Trophoblast cell (in vitro differentiated cells and primary cell): ENCODE data around the gene REC114.
"Not testable (repeated sequence)": the region's sequence is repeated elsewhere in the genome, so short reads cannot be mapped to it uniquely, and the experiment has no call there.

Source experiments
- DNase-seq, 2 donors: peaks; one replicate each; pipeline ENCODE4 v3.0.0-alpha.2; 2016
- H2AFZ ChIP-seq: 2 replicates; pipeline ENCODE4 v1.6.1; 2013; ENCODE audit warnings: low read length, moderate library complexity, mild to moderate bottlenecking; ENCODE audit not compliant: insufficient read depth, poor library complexity
- H2AK5ac ChIP-seq: 2 replicates; pipeline ENCODE4 v1.6.1; 2013; ENCODE audit warnings: mild to moderate bottlenecking, low read length
- H2BK120ac ChIP-seq: 2 replicates; pipeline ENCODE4 v1.6.1; 2013; ENCODE audit warnings: low read length, mild to moderate bottlenecking, moderate library complexity; ENCODE audit not compliant: insufficient read depth, poor library complexity
- H2BK12ac ChIP-seq: 2 replicates; pipeline ENCODE4 v1.6.1; 2013; ENCODE audit warnings: mild to moderate bottlenecking, low read length, moderate library complexity
- H2BK5ac ChIP-seq: 2 replicates; pipeline ENCODE4 v1.6.1; 2013; ENCODE audit warnings: low read length, low read depth, moderate library complexity, mild to moderate bottlenecking; ENCODE audit not compliant: poor library complexity
- H3K14ac ChIP-seq: 2 replicates; pipeline ENCODE4 v1.6.1; 2013; ENCODE audit warnings: mild to moderate bottlenecking, low read length
- H3K18ac ChIP-seq: 2 replicates; pipeline ENCODE4 v1.6.1; 2013; ENCODE audit warnings: mild to moderate bottlenecking, low read length
- H3K23ac ChIP-seq: 2 replicates; pipeline ENCODE4 v1.6.1; 2013; ENCODE audit warnings: low read length
- H3K27ac ChIP-seq: 2 replicates; pipeline ENCODE4 v1.5.1; 2013; ENCODE audit warnings: low read depth, mild to moderate bottlenecking, inconsistent platforms, low read length, moderate library complexity
- H3K27me3 ChIP-seq: 2 replicates; pipeline ENCODE4 v1.6.1; 2013; ENCODE audit warnings: inconsistent platforms, mild to moderate bottlenecking, low read length, moderate library complexity; ENCODE audit not compliant: insufficient read depth
- H3K36me3 ChIP-seq, 2 experiments: 1 replicate in 1 of 2; 2 replicates in 1 of 2; pipeline ENCODE4 v1.6.1; 2013; ENCODE audit warnings: low read length in 2 of 2, mild to moderate bottlenecking in 2 of 2, moderate library complexity in 1 of 2; ENCODE audit not compliant: insufficient read depth in 2 of 2, control insufficient read depth in 1 of 2
- H3K4ac ChIP-seq: 2 replicates; pipeline ENCODE4 v1.6.1; 2013; ENCODE audit warnings: low read depth, mild to moderate bottlenecking, low read length, moderate library complexity
- H3K4me1 ChIP-seq, 2 experiments: 1 replicate in 1 of 2; 2 replicates in 1 of 2; pipeline ENCODE4 v1.6.1; 2013; ENCODE audit warnings: low read length in 2 of 2, mild to moderate bottlenecking in 2 of 2, moderate library complexity in 1 of 2; ENCODE audit not compliant: insufficient read depth in 2 of 2, control insufficient read depth in 1 of 2
- H3K4me2 ChIP-seq: 2 replicates; pipeline ENCODE4 v1.6.1; 2013; ENCODE audit warnings: inconsistent platforms, mild to moderate bottlenecking, low read length, moderate library complexity
- H3K4me3 ChIP-seq: 2 replicates; pipeline ENCODE4 v1.5.1; 2013; ENCODE audit warnings: mild to moderate bottlenecking, low read depth, low read length, inconsistent platforms
- H3K79me1 ChIP-seq: one replicate; pipeline ENCODE4 v1.6.1; 2013; ENCODE audit warnings: low read length
- H3K79me2 ChIP-seq: 2 replicates; pipeline ENCODE4 v1.6.1; 2013; ENCODE audit warnings: low read length, mild to moderate bottlenecking; ENCODE audit not compliant: control insufficient read depth, insufficient read depth, poor library complexity
- H3K9ac ChIP-seq: 2 replicates; pipeline ENCODE4 v1.6.1; 2013; ENCODE audit warnings: mild to moderate bottlenecking, low read length
- H3K9me3 ChIP-seq: 2 replicates; pipeline ENCODE4 v1.6.1; 2013; ENCODE audit warnings: low read depth, mild to moderate bottlenecking, control low read depth, inconsistent platforms, low read length; ENCODE audit not compliant: insufficient read depth
- H4K12ac ChIP-seq: 2 replicates; pipeline ENCODE4 v1.6.1; 2013; ENCODE audit warnings: low read depth, mild to moderate bottlenecking, low read length, moderate library complexity
- H4K8ac ChIP-seq: 2 replicates; pipeline ENCODE4 v1.6.1; 2013; ENCODE audit warnings: low read depth, mild to moderate bottlenecking, low read length, moderate library complexity
- H4K91ac ChIP-seq: one replicate; pipeline ENCODE4 v1.6.1; 2013; ENCODE audit warnings: low read depth, mild to moderate bottlenecking, low read length, moderate library complexity
- WGBS: extraction: QIAGEN DNeasy Blood & Tissue Kit; methylation state at CpG from one replicate; pipeline ENCODE4 v1.1.7; 2013; ENCODE audit warnings: missing lambda C conversion rate; ENCODE audit not compliant: insufficient read length, insufficient coverage; ENCODE audit errors: extremely low coverage; 5-methylcytosine and 5-hydroxymethylcytosine counted together

The REC114 gene

DNA sequence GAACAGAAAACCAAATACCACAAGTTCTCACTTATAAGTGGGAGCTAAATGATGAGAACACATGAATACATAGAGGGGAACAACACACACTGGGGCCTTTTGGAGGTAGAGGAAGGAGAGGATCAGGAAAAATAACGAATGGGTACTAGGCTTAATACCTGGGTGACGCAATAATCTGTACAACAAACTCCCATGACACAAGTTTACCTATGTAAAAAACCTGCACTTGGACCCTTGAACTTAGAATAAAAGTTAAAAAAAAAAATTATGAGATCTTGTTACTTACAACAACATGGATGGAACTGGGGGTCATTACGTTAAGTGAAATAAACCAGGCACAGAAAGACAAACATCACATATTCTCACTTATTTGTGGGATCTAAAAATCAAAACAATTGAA lies 106.0 kb downstream of the REC114 start:
- H3K27me3 ChIP-seq, H3K9me3 ChIP-seq, H3K79me1 ChIP-seq, H3K4me3 ChIP-seq, H3K23ac ChIP-seq, H2BK12ac ChIP-seq, H4K12ac ChIP-seq, H3K79me2 ChIP-seq, H4K8ac ChIP-seq, H3K14ac ChIP-seq, H4K91ac ChIP-seq, H2BK5ac ChIP-seq, H3K9ac ChIP-seq, H3K4ac ChIP-seq, H3K18ac ChIP-seq, H2AK5ac ChIP-seq, H3K36me3 ChIP-seq, H3K4me1 ChIP-seq, H3K4me2 ChIP-seq, DNase-seq, H2BK120ac ChIP-seq, H3K27ac ChIP-seq, H2AFZ ChIP-seq: not testable (repeated sequence)
- WGBS, result no CpG with 5 or more reads among the region's 3 CpGs

DNA sequence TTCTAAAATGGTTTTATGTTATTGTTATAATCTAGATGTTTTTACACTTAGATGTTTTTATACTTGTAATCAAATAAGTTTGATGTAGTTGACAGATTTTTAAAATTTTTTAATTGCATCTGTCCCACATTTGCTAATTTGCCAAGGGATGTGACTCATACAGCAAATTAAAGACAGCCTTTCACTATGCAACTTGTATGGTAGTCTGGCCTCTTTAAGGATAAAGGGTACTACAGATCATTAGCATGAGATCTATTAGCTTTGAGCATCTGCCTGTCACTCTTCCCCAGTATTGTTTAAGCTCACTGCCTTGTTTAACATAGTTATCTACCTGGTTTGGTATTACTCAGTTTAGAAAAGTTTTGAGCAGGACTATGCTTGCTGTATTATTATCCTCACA lies 107.2 kb downstream of the REC114 start:
- no peak for DNase-seq
- no peak overlapping the region for H2BK120ac ChIP-seq
- H3K79me1 ChIP-seq, result no peaks in the 10 kb centered on the region
- peaks cover 0 to 3% of the 10 kb centered on the region in 2 experiments for H3K36me3 ChIP-seq
- no peak overlapping the region for H3K4me3 ChIP-seq
- H3K23ac ChIP-seq, result no peak overlapping the region
- no peak overlapping the region for H3K4ac ChIP-seq
- no peaks in the 10 kb centered on the region for H3K9me3 ChIP-seq
- H2AFZ ChIP-seq, result no peak overlapping the region
- no peak overlapping the region for H3K4me2 ChIP-seq
- H3K18ac ChIP-seq, result no peak overlapping the region
- no peak overlapping the region for H3K14ac ChIP-seq
- H4K12ac ChIP-seq, result no peak overlapping the region
- H3K4me1 ChIP-seq, result no peaks in the 10 kb centered on the region
- no peak overlapping the region for H3K27ac ChIP-seq
- H2BK12ac ChIP-seq, result no peak overlapping the region
- H4K91ac ChIP-seq, result no peak overlapping the region
- H3K27me3 ChIP-seq, result no peaks in the 10 kb centered on the region
- H2AK5ac ChIP-seq, result no peak overlapping the region
- no peak overlapping the region for H2BK5ac ChIP-seq
- H4K8ac ChIP-seq, result no peak overlapping the region
- H3K79me2 ChIP-seq, result no peaks in the 10 kb centered on the region
- no peak overlapping the region for H3K9ac ChIP-seq

DNA sequence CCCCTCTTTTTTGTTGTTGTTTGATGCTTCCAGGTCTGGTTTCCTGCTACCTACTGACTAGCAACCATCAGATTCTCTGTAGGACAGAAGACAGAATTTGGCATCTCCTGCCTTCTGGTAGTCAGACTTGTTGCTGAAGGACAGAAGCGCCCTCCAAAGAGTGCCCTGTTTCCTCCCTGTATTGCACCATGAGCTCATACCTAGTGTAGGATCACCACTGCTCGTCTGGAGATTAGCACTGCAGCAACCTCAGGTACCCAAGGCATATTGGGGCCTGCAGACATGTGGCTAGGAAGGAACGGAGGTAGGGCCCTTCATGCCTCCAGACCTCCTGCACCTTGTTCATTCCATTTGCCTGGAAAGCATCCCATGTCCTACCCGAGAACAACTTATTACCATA lies 112.1 kb downstream of the REC114 start:
- Histone ChIP-seq H2BK120ac (no peak overlapping the region), H2BK12ac (no peak overlapping the region), H2AK5ac (no peak overlapping the region), H3K23ac (peak overlapping the region; percentile 76), H3K14ac (no peak overlapping the region), H4K8ac (no peak overlapping the region), H2BK5ac (no peak overlapping the region), H3K36me3 (peaks cover 10 to 11% of the 10 kb centered on the region in 2 experiments), H3K9me3 (no peaks in the 10 kb centered on the region), H3K79me2 (no peaks in the 10 kb centered on the region), H4K12ac (no peak overlapping the region), H3K4me1 (no peaks in the 10 kb centered on the region), H3K79me1 (no peaks in the 10 kb centered on the region), H3K27ac (no peak overlapping the region), H2AFZ (no peak overlapping the region), H3K9ac (peak overlapping the region; percentile 36), H3K4ac (no peak overlapping the region), H4K91ac (no peak overlapping the region), H3K4me2 (no peak overlapping the region), H3K27me3 (no peaks in the 10 kb centered on the region), H3K4me3 (no peak overlapping the region), H3K18ac (no peak overlapping the region)
- no peak for DNase-seq
- no CpG with 5 or more reads among the region's 4 CpGs for WGBS

DNA sequence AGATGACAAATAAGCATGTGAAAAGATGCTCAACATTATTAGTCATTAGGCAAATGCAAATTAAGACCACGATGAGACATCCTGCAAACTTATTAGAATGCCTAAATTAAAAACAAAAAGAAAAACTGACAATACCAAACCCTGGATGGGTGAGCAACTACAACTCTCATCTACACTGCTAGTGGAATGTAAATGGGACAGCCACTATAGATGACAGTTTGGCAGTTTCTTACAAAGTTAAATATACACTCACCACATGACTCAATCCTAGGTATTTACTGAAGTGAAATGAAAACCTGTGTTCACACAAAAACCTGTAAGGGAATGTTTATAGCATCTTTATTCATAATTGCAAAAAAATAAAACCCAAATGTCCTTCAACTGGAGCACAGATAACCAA lies 115.6 kb downstream of the REC114 start:
- Histone ChIP-seq H3K4ac (no peak overlapping the region), H4K8ac (no peak overlapping the region), H3K27me3 (no peaks in the 10 kb centered on the region), H3K9me3 (no peaks in the 10 kb centered on the region), H3K18ac (no peak overlapping the region), H2AFZ (no peak overlapping the region), H2BK120ac (no peak overlapping the region), H2AK5ac (no peak overlapping the region), H2BK12ac (no peak overlapping the region), H3K79me2 (no peaks in the 10 kb centered on the region), H3K14ac (no peak overlapping the region), H4K12ac (no peak overlapping the region), H3K23ac (no peak overlapping the region), H3K4me1 (no peaks in the 10 kb centered on the region), H3K27ac (no peak overlapping the region), H3K36me3 (peaks cover 14 to 19% of the 10 kb centered on the region in 2 experiments), H3K79me1 (no peaks in the 10 kb centered on the region), H2BK5ac (no peak overlapping the region), H3K4me2 (no peak overlapping the region), H3K4me3 (no peak overlapping the region), H4K91ac (no peak overlapping the region), H3K9ac (no peak overlapping the region)
- no CpG with 5 or more reads among the region's 1 CpG for WGBS
- no peak for DNase-seq
